ENCODE data around the gene CYP2B6. TPM values are rescaled to one million over a fixed set of nuclear protein-coding genes. Genes with fewer than 3 reads are reported as not detected.

The CYP2B6 gene
- not detected in 5 replicates for total RNA-seq (2022; extraction: Qiagen RNA extraction; ENCODE audit: low read depth)

DNA sequence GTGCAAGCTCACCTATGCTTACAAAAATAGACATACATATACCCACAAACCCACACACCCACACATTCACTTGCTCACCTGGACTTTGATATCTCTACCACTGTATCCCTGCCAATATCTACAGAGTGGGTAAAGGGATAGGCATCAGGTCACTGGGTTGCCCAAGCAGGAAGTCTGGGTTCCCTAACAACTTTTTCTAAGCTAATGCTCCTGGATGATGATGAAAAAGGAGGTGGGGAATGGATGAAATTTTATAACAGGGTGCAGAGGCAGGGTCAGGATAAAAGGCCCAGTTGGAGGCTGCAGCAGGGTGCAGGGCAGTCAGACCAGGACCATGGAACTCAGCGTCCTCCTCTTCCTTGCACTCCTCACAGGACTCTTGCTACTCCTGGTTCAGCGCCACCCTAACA lies at the start of gene CYP2B6:
Gene CYP2B6 (plus strand): TSS at position 311 of the 410 bp plus-strand sequence. CDS start 24 bp downstream, at position 335.

Other genes starting within 250 kb of the CYP2B6 start
- gene ACTMAP, start 240.8 kb upstream of the CYP2B6 start, total RNA-seq (2022; extraction: Qiagen RNA extraction; ENCODE audit: low read depth), result 13.2 to 20.0 TPM (median 18.7 TPM) in 5 replicates
- gene SNRPA, start 240.1 kb upstream of the CYP2B6 start, total RNA-seq (2022; extraction: Qiagen RNA extraction; ENCODE audit: low read depth), result 153 to 193 TPM (median 158 TPM) in 5 replicates
- gene MIA, start 215.8 kb upstream of the CYP2B6 start, total RNA-seq (2022; extraction: Qiagen RNA extraction; ENCODE audit: low read depth), result not detected in 5 replicates
- gene RAB4B, start 213.0 kb upstream of the CYP2B6 start, total RNA-seq (2022; extraction: Qiagen RNA extraction; ENCODE audit: low read depth), result 11.4 to 20.7 TPM (median 18.1 TPM) in 5 replicates
- gene EGLN2, start 192.1 kb upstream of the CYP2B6 start, total RNA-seq (2022; extraction: Qiagen RNA extraction; ENCODE audit: low read depth), result 59.6 to 101 TPM (median 96.2 TPM) in 5 replicates
- not detected in 5 replicates for gene CYP2A6, start 140.8 kb upstream of the CYP2B6 start, total RNA-seq (2022; extraction: Qiagen RNA extraction; ENCODE audit: low read depth)
- not detected in 5 replicates for gene CYP2A7, start 109.1 kb upstream of the CYP2B6 start, total RNA-seq (2022; extraction: Qiagen RNA extraction; ENCODE audit: low read depth)
- gene CYP2A13, start 97.2 kb downstream of the CYP2B6 start, total RNA-seq (2022; extraction: Qiagen RNA extraction; ENCODE audit: low read depth), result not detected in 5 replicates
- gene CYP2F1, start 123.2 kb downstream of the CYP2B6 start, total RNA-seq (2022; extraction: Qiagen RNA extraction; ENCODE audit: low read depth), result not detected in 5 replicates
- 16.4 to 27.1 TPM (median 24.1 TPM) in 5 replicates for gene CYP2S1, start 201.9 kb downstream of the CYP2B6 start, total RNA-seq (2022; extraction: Qiagen RNA extraction; ENCODE audit: low read depth)
- gene AXL, start 227.9 kb downstream of the CYP2B6 start, total RNA-seq (2022; extraction: Qiagen RNA extraction; ENCODE audit: low read depth), result 97.4 to 134 TPM (median 119 TPM) in 5 replicates